ENCODE data around the gene UST.
"Not testable (repeated sequence)": the region's sequence is repeated elsewhere in the genome, so short reads cannot be mapped to it uniquely, and the experiment has no call there.

The UST gene

GRCh38 chr6:148776321-148777308, 29.8 kb downstream of the UST start:
- TF ChIP-seq CTCF (IDR thresholded peaks at IDR 0.05; ENCODE audit: extremely low read depth, missing control alignments) = no peak
- no peak for DNase-seq (ENCODE audit: low spot score)

- no peak for TF ChIP-seq CTCF (IDR thresholded peaks at IDR 0.05; ENCODE audit: extremely low read depth, missing control alignments)
- no peak for DNase-seq (ENCODE audit: low spot score)
Observed at GRCh38 chr6:148779142-148779562, 32.3 kb downstream of the UST start.

- DNase-seq (ENCODE audit: low spot score) = not testable (repeated sequence)
Observed at GRCh38 chr6:148780423-148780822, 33.6 kb downstream of the UST start.

GRCh38 chr6:148780918-148781436, 34.1 kb downstream of the UST start:
- peak; percentile 50 for DNase-seq (ENCODE audit: low spot score)
- TF ChIP-seq CTCF (IDR thresholded peaks at IDR 0.05; ENCODE audit: extremely low read depth, missing control alignments) = no peak

- DNase-seq (ENCODE audit: low spot score) = no peak
- TF ChIP-seq CTCF (IDR thresholded peaks at IDR 0.05; ENCODE audit: extremely low read depth, missing control alignments) = no peak
Observed at GRCh38 chr6:148789948-148790347, 43.1 kb downstream of the UST start.

GRCh38 chr6:148790404-148790803, 43.6 kb downstream of the UST start:
- no peak for TF ChIP-seq CTCF (IDR thresholded peaks at IDR 0.05; ENCODE audit: extremely low read depth, missing control alignments)
- DNase-seq (ENCODE audit: low spot score) = no peak

GRCh38 chr6:148790817-148791216, 44.0 kb downstream of the UST start:
- no peak for TF ChIP-seq CTCF (IDR thresholded peaks at IDR 0.05; ENCODE audit: extremely low read depth, missing control alignments)
- peak; percentile 23 for DNase-seq (ENCODE audit: low spot score)

All from GM20000 (cell line).